Fibroblast of skin of left quadriceps (primary cell): ENCODE results near the gene GPX6.
"Not testable (repeated sequence)": the region's sequence is repeated elsewhere in the genome, so short reads cannot be mapped to it uniquely, and the experiment has no call there.

Experiments used
- DNase-seq, 2 experiments: peaks; one replicate each; pipeline ENCODE4 v3.0.0-alpha.2; 2013; ENCODE audit warnings: low read depth in 2 of 2

Gene GPX6

DNA sequence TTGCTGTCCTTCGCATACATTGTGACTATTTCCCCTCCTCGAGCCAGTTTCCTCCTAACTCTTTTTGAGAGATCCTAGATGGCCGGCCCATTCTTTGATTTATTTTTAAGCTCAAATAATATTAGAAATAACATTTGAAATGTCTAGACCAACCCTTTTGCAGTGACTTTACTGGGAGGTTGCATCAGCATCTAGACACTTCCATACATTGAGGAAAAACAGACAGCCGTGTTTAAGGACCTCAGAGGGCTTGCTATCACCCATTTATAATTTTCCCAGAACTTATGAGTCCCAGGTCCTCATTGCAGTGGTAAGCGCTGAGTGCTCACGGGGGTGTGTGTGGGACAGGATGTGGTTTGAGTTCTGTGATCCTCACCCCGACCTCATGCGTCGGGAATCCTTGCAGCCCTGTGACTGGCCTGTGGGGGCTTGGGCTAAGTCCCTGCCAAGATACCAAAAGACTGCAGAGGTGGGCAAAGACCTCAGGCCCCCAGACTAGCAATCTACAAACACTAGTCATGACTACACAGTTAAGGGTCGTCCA, 10.0 kb upstream of the GPX6 start, which contains the start of gene GPX5:
GPX5 (plus strand) TSS at position 386 of the 544 bp plus-strand sequence; CDS start at position 519, 133 bp downstream.
- DNase-seq: no peak

DNA sequence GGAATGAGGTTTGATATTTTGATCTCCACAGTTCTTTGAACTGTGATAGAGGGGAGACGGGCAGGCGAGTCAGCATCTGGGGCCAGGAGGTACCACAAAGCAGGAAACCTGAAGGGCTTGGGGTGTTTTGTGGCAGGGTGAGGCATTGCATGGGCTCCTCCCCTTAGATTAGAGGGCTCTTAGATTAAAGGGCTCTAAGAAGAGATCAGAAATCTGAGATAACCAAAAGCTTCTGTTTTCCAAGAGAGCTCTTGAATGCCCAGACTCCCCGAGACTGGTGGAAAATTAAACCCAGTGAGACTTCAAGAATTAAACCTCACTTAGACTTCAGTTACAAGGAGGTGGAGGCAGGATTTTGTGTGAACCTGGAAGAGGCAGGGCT, 7.6 kb upstream of the GPX6 start:
- DNase-seq: no peak

GRCh38 chr6:28522594-28523240, 7.1 kb upstream of the GPX6 start:
- DNase-seq: no peak

GRCh38 chr6:28517964-28518363, 2.4 kb upstream of the GPX6 start:
- no peak for DNase-seq

DNA sequence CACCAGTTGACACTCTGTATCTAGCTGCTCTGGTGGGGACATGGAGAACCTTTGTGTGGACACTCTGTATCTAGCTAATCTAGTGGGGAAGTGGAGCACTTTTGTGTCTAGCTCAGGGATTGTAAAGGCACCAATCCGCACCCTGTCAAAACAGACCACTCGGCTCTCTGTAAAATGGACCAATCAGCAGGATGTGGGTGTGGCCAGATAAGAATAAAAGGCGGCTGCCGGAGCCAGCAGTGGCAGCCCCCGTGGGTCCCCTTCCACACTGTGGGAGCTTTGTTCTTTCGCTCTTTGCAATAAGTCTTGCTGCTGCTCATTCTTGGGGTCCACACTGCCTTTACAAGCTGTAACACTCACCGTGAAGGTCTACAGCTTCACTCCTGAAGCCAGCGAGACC, 3.2 kb downstream of the GPX6 start:
- not testable (repeated sequence) for DNase-seq

DNA sequence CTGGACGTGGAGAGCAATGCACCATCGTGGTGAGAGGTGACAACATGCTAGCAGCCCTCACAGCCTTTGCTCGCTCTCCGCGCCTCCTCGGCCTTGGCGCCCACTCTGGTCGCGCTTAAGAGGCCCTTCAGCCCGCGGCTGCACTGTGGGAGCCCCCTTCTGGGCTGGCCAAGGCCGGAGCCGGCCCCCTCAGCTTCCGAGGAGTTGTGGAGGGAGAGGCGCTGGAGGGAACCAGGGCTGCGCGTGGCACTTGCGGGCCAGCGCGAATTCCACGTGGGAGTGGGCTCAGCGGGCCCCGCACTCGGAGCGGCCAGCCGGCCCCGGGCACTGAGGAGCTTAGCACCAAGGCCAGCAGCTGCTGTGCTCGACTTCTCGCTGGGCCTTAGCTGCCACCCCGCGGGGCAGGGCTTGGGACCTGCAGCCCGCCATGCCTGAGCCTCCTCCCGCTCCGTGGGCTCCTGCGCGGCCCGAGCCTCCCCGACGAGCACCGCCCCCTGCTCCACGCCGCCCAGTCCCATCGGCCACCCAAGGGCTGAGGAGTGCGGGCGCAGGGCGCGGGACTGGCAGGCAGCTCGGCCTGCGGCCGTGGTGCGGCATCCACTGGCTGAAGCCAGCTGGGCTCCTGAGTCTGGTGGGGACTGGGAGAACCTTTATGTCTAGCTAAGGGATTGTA, 3.8 kb downstream of the GPX6 start:
- DNase-seq: no peak

- DNase-seq: no peak
Measured at GRCh38 chr6:28506807-28507475, 8.7 kb downstream of the GPX6 start.

GRCh38 chr6:28505733-28506132, 9.9 kb downstream of the GPX6 start:
- DNase-seq: no peak

DNA sequence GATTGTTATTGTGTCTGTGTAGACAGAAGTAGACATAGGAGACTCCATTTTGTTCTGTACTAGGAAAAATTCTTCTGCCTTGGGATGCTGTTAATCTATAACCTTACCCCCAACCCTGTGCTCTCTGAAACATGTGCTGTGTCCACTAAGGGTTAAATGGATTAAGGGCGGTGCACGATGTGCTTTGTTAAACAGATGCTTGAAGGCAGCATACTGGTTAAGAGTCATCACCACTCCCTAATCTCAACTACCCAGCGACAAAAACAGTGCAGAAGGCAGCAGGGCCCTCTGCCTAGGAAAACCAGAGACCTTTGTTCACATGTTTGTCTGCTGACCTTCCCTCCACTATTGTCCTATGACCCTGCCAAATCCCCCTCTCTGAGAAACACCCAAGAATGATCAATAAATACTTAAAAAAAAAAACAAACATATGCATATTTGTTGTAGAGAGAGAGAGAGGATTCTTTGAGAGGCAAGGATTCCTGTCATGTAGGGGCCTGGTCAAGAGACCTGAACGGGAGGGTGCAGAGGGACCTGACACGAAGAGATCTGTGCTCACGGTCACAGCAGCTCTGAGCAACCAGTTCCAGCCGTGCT, 12.8 kb downstream of the GPX6 start:
- DNase-seq: not testable (repeated sequence)

GRCh38 chr6:28502136-28502535, 13.5 kb downstream of the GPX6 start:
- not testable (repeated sequence) for DNase-seq

DNA sequence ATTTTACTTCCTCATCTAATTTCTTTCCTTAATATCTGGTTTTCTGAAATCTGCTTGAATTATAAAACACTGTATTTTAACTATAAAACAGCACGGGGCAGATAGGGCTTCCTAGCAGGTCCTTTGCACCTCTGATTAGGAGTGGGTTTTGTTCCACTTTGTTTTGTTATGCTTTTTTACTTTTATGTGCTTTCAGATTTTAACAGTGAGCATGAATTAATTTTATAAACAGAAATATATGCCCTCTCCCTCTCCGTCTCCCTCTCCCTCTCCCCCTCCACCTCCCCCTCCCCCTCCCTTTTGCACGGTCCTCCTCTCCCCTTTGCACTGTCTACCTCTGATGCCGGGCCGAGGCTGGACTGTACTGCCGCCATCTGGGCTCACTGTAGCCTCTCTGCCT, 14.3 kb downstream of the GPX6 start:
- DNase-seq: no peak

DNA sequence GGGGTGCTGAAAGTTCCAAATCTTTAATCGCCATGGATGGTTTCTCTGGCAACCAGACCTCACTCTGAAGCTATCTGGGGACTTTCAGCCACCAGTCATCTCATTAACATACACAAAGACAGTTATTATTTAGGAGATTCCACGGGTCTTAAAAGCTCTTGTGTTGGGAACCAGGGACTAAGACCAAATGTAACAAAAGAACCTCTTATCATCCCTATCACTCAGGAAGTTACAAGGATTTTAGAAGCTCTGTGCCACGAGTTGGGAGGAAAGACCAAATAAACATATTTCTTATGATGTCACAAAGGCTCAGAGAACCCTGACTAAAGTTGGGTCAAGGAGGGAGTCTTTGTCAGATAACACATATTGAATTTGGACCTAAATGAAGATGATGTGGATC, 17.7 kb downstream of the GPX6 start:
- DNase-seq: no peak

- no peak for DNase-seq
Measured at GRCh38 chr6:28497306-28497705, 18.3 kb downstream of the GPX6 start.

DNA sequence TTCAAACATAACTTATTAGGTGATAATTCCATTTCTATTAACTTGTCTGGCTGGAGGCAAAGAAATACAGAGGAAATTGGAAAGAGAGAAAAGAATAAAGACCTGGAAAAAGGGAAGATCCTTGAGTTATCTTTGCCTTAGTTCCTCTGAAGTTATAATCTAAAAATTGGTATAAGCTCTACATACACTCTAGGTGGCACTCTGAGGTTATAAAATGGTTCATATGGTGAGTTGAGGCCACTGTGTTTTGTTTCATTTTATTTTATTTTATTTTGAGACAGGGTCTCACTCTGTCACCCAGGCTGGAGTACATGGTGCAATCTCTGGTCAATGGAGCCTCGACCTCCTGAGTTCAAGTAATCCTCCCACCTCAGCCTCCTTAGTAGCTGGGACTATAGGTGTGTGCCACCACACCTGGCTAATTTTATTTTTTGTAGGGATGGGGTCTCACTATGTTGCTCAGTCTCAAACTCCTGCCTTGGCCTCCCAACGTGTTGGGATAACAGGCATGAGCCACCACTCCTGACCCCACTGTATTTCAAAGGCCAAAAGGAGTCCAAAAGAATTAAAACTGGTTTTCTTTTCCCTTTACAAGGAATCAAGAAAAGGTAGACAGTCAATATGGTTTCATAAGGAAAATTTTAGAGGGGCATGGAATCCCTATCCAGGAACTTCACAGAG, 19.4 kb downstream of the GPX6 start:
- no peak for DNase-seq

DNA sequence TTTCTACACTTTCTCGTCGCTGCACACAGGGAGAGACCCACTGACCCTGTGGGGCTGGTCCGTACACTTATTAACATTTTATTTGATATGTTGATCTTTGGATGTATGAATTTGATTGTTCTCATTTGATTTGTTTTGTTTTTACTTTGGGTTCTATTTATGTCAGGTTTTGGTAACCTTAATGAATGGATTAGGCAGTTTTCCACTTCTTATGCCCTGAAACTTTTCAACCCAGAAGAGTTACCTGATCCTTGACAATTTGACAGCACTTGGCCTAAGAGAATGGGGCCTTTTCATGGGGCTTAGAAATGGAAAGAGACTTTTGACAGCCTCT, 23.6 kb downstream of the GPX6 start:
- no peak for DNase-seq

- no peak for DNase-seq
Measured at GRCh38 chr6:28490205-28490890, 25.2 kb downstream of the GPX6 start.

DNA sequence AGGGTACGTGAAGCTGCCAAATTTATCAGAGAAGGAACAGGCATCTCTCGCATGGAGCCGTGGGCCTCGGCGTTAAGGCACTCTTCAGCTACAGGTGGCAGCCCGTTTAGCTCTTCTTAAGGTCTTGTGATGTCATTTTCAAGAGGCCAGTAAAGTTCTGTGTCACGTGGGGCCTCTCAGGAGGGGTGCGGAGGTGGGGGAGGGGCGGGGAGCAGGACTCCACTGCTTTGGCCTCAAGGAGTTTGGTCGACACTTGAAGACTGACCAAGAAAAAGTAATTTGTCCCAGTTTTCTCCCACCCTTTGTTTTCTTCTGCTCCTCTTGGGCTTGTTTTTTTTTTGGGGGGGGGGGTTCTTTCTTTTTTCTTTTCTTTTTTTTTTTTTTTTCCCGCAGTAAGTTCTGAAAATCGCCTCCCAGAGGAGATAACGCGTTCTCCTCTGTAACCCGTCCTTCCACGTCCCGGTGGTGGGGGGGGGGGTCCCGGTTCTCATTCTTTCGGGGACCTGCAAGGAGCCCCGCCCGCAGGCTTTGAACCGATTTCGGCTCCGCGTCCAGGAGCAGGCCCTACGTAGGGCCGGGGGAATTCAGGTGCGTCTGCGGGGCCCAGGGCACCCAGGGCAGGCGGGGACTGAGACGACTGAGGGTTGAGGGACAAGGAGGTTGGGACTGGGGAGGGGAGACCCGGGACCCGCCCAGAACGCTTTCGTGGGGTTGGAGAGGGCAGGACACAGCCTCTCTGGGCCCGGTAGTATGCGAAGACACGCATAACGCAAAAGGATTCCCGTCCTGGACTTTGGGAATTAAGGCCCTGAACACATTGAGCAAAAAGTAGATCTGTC, 26.0 kb downstream of the GPX6 start:
- DNase-seq: peak; percentile 36 to 40

- DNase-seq: peak; percentile 51
Measured at GRCh38 chr6:28488916-28489365, 26.7 kb downstream of the GPX6 start.

DNA sequence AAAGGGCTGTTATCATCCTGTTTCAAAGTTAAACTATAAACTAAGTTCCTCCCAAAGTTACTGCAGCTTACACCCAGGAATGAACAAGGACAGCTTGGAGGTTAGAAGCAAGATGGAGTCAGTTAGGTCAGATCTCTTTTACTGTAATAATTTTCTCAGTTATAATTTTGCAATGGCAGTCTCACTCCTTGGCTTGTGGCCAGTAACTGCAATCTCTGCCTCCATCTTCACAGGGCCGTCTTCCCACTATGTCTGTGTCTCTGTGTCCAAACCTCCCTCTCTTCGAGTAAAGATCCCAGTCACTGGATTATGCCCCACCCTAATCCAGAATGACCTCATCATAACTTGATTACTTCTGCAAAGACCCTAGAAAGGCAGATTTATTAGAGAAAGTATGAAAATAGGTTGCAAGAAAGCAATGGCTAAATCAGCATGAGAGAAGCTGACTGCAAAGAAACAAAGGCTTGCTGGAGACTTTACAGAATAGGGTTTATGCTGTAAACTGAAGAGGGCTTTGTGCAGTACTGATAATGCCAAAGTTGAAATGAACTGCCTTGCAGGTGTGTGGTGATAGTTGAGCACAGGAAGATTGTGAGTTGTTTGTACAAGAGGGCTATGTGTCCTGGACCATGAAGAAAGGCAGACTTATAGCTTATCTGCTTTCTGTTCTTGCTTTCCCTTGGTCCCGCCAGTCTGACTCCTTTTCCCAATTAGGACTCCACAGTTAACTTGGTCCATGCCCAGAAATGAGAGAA, 28.4 kb downstream of the GPX6 start:
- no peak for DNase-seq

GRCh38 chr6:28486533-28486932, 29.1 kb downstream of the GPX6 start:
- DNase-seq: no peak
